H7 (cell line): Measurements from ENCODE around the gene CIB2. TPM values are rescaled to one million over a fixed set of nuclear protein-coding genes. Genes with fewer than 3 reads are reported as not detected.

Source experiments
- DNase-seq: peaks from one replicate; pipeline ENCODE4 v3.0.0; 2012
- H3K27me3 ChIP-seq: 2 replicates; pipeline ENCODE4 v1.6.0; 2011; ENCODE audit warnings: mild to moderate bottlenecking, low read length; ENCODE audit not compliant: control insufficient read depth, insufficient read depth
- H3K36me3 ChIP-seq: replicated peaks from 2 replicates; pipeline ENCODE4 v1.5.1; 2011; ENCODE audit warnings: low read length; ENCODE audit not compliant: control insufficient read depth, insufficient read depth
- H3K4me3 ChIP-seq: 2 replicates; pipeline ENCODE4 v1.5.1; 2011; ENCODE audit warnings: low read depth, mild to moderate bottlenecking, control low read depth, low read length, moderate library complexity; ENCODE audit not compliant: insufficient read depth
- total RNA-seq: library from RNA; depleted of rRNA; stranded (reverse); fragments of >200 nt; shearing (Covaris generic); gene quantifications from 2 replicates; pipeline ENCODE4 v1.2.3, GENCODE V29; 2014

Gene CIB2
- total RNA-seq, 1 experiment from 2014 or later, result 64.5 TPM

DNA sequence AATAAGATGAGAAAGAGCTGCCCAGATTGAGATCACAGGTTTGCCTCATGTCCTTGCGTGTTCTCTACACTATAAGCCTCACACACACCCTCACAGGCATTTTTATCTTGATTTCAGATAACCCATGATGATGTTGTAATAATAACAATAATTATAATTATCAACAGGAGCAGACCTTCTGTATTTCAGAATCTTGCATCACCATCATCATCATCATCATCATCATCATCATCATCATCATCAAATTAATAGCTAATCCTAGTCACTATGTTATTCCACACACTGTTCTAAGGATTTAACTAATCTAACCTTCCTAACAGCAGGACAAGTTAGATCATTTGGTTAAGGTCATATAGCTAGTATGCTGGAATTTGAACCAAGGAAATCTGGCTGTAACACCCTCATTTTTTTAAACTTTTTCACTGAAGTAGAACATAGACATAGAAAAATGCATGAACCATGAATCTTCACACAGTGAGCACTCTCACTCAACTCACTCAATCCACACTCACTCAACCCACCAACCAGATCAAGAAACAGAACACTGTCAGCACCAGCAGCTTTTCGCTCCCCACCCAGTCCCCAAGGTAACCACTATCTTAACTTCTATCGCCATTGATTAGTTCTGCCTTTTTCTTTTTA lies 40.7 kb downstream of the CIB2 start:
- no peaks in the 10 kb centered on the region; the same call in 1 of the 2 replicates for H3K27me3 ChIP-seq
- H3K4me3 ChIP-seq, result no peak overlapping the region
- no peaks in the 10 kb centered on the region for H3K36me3 ChIP-seq
- no peak for DNase-seq

DNA sequence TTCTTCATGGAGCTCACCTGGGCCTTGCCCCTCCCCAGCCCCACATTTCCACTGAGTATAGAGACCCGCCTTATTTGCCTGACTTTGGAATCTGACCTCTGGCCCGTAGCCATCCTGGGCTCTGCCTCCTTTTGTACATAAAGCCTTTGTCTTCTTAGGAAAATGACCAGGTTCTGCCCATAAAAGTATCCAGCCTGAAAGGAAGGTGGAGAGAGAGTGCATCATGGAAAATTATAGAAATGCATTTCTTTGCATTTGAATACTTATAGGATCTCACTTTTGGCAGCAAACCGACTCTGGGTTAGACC lies 42.5 kb downstream of the CIB2 start:
- DNase-seq, result peak; percentile 40
- H3K36me3 ChIP-seq, result no peaks in the 10 kb centered on the region
- no peak overlapping the region for H3K4me3 ChIP-seq
- no peaks in the 10 kb centered on the region for H3K27me3 ChIP-seq

- Histone ChIP-seq H3K4me3 (no peak overlapping the region), H3K36me3 (no peaks in the 10 kb centered on the region), H3K27me3 (no peaks in the 10 kb centered on the region)
- no peak for DNase-seq
Measured at GRCh38 chr15:78087951-78088772, 43.1 kb downstream of the CIB2 start.

DNA sequence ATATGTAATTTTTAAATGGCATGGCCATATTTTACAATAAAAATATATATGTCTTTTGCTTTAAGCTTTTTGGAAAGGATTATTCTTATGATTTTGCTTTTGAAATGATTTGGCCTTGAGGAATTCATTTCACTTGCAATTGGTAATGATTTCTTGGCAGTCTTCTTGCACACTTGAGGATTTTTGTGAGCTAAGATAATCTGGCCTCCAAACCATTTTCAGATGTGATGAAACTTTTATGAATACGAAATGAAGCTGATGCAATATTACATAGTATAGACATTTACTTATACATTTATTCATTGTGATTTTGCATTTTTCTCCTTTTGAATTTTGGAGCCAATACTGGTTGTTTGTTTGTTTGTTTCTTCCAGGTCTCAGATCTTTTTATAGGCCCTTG lies 45.3 kb downstream of the CIB2 start:
- DNase-seq, result no peak

DNA sequence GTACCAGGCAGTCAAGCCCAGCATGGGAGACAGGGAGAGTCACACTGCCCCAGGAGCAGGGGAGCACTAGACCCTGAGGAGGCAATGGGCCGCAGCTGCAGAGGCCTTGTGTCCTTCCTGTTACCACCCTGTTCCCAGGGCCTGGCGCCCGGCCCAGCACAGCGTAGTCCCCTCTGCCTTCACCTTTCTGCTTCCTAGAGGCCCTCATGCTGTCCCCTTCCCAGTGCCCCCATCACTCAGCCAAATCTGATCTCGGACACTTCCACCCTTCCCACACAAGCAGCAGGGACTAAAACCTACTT lies 46.8 kb downstream of the CIB2 start:
- Histone ChIP-seq H3K36me3 (no peaks in the 10 kb centered on the region), H3K27me3 (peaks cover 1% of the 10 kb centered on the region; the same call in 1 of the 2 replicates), H3K4me3 (no peak overlapping the region)

More for the DNA sequence above, 45.3 kb downstream of the CIB2 start:
- H3K36me3 ChIP-seq, result no peaks in the 10 kb centered on the region
- peaks cover 1% of the 10 kb centered on the region; the same call in 1 of the 2 replicates for H3K27me3 ChIP-seq
- no peak overlapping the region for H3K4me3 ChIP-seq

GRCh38 chr15:78083687-78084448 lies 47.4 kb downstream of the CIB2 start:
- Histone ChIP-seq H3K36me3 (no peaks in the 10 kb centered on the region), H3K27me3 (peaks cover 1% of the 10 kb centered on the region; the same call in 1 of the 2 replicates), H3K4me3 (no peak overlapping the region)
- DNase-seq, result peak; percentile 39

More for the DNA sequence above, 46.8 kb downstream of the CIB2 start:
- no peak for DNase-seq

DNA sequence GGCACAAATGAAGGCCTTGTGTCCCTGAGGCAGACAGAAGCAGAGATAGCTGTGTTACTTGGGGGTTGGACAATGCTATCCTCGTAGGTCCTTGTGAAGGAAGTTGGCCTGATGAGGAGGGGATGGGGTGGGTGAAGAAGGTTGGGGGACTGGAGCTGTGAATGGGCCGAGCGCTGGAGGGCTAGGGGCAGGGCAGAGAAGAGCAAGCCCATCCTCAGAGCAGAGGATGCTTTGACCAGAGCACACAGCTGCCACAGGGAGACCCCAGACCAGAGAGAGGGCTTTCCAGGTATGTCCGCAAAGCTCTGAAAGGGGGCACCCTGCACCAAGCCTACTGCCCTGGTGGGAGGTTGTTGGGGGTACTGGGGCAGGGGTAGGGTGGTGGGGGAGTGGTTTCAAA lies 48.1 kb downstream of the CIB2 start:
- Histone ChIP-seq H3K4me3 (no peak overlapping the region), H3K27me3 (peaks cover 1% of the 10 kb centered on the region; the same call in 1 of the 2 replicates), H3K36me3 (no peaks in the 10 kb centered on the region)
- DNase-seq, result no peak

DNA sequence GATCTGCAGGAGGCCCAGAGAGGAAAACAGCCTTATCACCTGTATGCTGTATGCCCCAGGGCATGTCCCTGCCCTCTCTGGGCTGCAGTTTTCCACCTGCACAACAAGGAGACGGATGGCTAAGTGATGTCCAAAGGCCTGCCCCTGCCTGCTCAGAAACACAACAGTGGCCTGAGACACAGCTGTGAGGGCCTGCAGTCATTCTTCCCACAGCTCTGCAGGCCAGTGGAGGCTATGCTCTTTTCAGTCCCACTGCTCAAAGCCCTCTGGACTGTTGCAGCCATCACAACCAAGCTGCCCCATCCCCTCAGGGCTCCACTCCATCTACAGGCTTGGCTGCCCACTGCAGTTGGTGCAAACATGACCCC lies 48.5 kb downstream of the CIB2 start:
- DNase-seq, result no peak

GRCh38 chr15:78082106-78082742 lies 49.0 kb downstream of the CIB2 start:
- DNase-seq, result no peak
- no peaks in the 10 kb centered on the region for H3K36me3 ChIP-seq
- H3K27me3 ChIP-seq, result peaks cover 1% of the 10 kb centered on the region; the same call in 1 of the 2 replicates
- no peak overlapping the region for H3K4me3 ChIP-seq

More for the DNA sequence above, 48.5 kb downstream of the CIB2 start:
- Histone ChIP-seq H3K4me3 (no peak overlapping the region), H3K27me3 (peaks cover 1% of the 10 kb centered on the region; the same call in 1 of the 2 replicates), H3K36me3 (no peaks in the 10 kb centered on the region)

GRCh38 chr15:78080088-78080460 lies 51.2 kb downstream of the CIB2 start:
- no peak overlapping the region for H3K4me3 ChIP-seq
- no peak for DNase-seq
- peaks cover 1% of the 10 kb centered on the region; the same call in 1 of the 2 replicates for H3K27me3 ChIP-seq

GRCh38 chr15:78079298-78080087 lies 51.8 kb downstream of the CIB2 start:
- DNase-seq, result no peak
- Histone ChIP-seq H3K4me3 (no peak overlapping the region), H3K27me3 (peaks cover 1% of the 10 kb centered on the region; the same call in 1 of the 2 replicates), H3K36me3 (no peaks in the 10 kb centered on the region)

More at GRCh38 chr15:78080088-78080460, 51.2 kb downstream of the CIB2 start:
- no peaks in the 10 kb centered on the region for H3K36me3 ChIP-seq

DNA sequence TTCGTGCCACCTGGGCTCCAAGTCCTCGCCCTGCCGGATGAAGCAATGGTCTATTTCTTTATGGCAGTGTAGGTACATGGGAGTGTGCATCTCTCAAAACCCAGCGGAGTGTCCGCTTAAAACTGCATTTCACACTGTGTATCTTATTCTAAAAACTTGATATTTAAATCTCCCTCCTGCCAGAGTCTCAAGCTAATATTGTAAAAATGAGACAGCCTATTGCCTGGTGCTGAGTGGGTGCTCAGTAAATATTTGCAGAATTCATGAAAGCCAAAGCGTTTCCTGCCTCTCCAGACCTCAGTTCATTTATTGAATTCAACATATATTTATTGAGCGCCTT lies 53.4 kb downstream of the CIB2 start:
- Histone ChIP-seq H3K27me3 (peaks cover 1% of the 10 kb centered on the region; the same call in 1 of the 2 replicates), H3K4me3 (peak overlapping the region; percentile 40), H3K36me3 (no peaks in the 10 kb centered on the region)
- DNase-seq, result no peak

GRCh38 chr15:78077053-78077870 lies 54.0 kb downstream of the CIB2 start, which contains the start of gene TBC1D2B:
TSS of gene TBC1D2B (minus strand) at chr15:78077711. CDS start at chr15:78077652, 59 bp downstream.
- Histone ChIP-seq H3K27me3 (no peaks in the 10 kb centered on the region), H3K36me3 (no peaks in the 10 kb centered on the region), H3K4me3 (peak within 1 kb of the TSS; percentile 88)
- DNase-seq, result peak; percentile 97
